SK-N-SH (cell line): ENCODE results near the gene GNB1L. TPM values are rescaled to one million over a fixed set of nuclear protein-coding genes. Genes with fewer than 3 reads are reported as not detected.

ENCODE experiments used
- CTCF ChIA-PET: fragments of 300-600, 350-600 bp; formaldehyde crosslinking; extraction: SDS; loops from one replicate; lab custom pipeline; 2021; lab: Yijun Ruan, JAX
- POLR2A ChIA-PET: fragments of 350-600 bp; sonication (Branson Sonifier 250); formaldehyde crosslinking; extraction: SDS; loops from one replicate; lab custom pipeline; 2020; ENCODE audit warnings: antibody characterized with exemption, inconsistent platforms; lab: Yijun Ruan, JAX
- DNase-seq: peaks from one replicate; pipeline ENCODE4 v3.0.0; 2012
- H2AFZ ChIP-seq: fragments of 200-600 bp; sonication (generic); 2 replicates; pipeline ENCODE4 v1.8.1; 2016; ENCODE audit warnings: antibody characterized with exemption, mild to moderate bottlenecking, low read depth
- H3F3A ChIP-seq: fragments of 200-600 bp; sonication (generic); replicated peaks from 2 replicates; pipeline ENCODE3; 2016; ENCODE audit warnings: antibody characterized with exemption, mild to moderate bottlenecking; ENCODE audit not compliant: insufficient read depth
- H3K27ac ChIP-seq, 2 experiments: fragments of 200-500 bp in 1 of 2; fragments of 200-600 bp in 1 of 2; sonication (Bioruptor generic) in 1 of 2; sonication (generic), shearing (Covaris generic) in 1 of 2; 2 replicates each; pipeline versions ENCODE4 v1.5.1 to v1.6.1; 2014 to 2016; ENCODE audit warnings: low read depth in 2 of 2, inconsistent platforms in 1 of 2, low read length in 1 of 2, mild to moderate bottlenecking in 1 of 2, mixed read lengths in 1 of 2
- H3K27me3 ChIP-seq: fragments of 200-600 bp; sonication (generic), shearing (Covaris generic); 2 replicates; pipeline ENCODE4 v1.6.1; 2016; ENCODE audit warnings: mixed run types; ENCODE audit not compliant: insufficient read depth
- H3K36me3 ChIP-seq, 2 experiments: fragments of 200-500 bp in 1 of 2; fragments of 200-600 bp in 1 of 2; sonication (Bioruptor generic) in 1 of 2; sonication (generic) in 1 of 2; replicated peaks in 1 of 2; 2 replicates each; pipeline versions ENCODE3 to v1.5.1; 2014 to 2016; ENCODE audit warnings: low read length in 1 of 2, mild to moderate bottlenecking in 1 of 2; ENCODE audit not compliant: insufficient read depth in 2 of 2, control insufficient read depth in 1 of 2
- H3K4me1 ChIP-seq, 2 experiments: fragments of 200-500 bp in 1 of 2; fragments of 200-600 bp in 1 of 2; sonication (Bioruptor generic) in 1 of 2; sonication (generic), shearing (Covaris generic) in 1 of 2; 2 replicates each; pipeline versions ENCODE4 v1.5.1 to v1.6.1; 2014 to 2016; ENCODE audit warnings: low read depth in 1 of 2, low read length in 1 of 2, mixed run types in 1 of 2; ENCODE audit not compliant: insufficient read depth in 2 of 2, control insufficient read depth in 1 of 2
- H3K4me2 ChIP-seq: fragments of 200-600 bp; sonication (generic), shearing (Covaris generic); 2 replicates; pipeline ENCODE4 v1.6.1; 2017; ENCODE audit warnings: mixed run types
- H3K4me3 ChIP-seq, 2 experiments: fragments of 200-500 bp in 1 of 2; fragments of 200-600 bp in 1 of 2; sonication (Bioruptor generic) in 1 of 2; sonication (generic), shearing (Covaris generic) in 1 of 2; 2 replicates each; pipeline versions ENCODE4 v1.5.1 to v1.8.1; 2014 to 2016; ENCODE audit warnings: low read depth in 2 of 2, inconsistent platforms in 1 of 2, low read length in 1 of 2, mild to moderate bottlenecking in 1 of 2, mixed read lengths in 1 of 2, moderate library complexity in 1 of 2
- H3K79me2 ChIP-seq: fragments of 200-600 bp; sonication (generic); 2 replicates; pipeline ENCODE4 v1.8.1; 2017; ENCODE audit warnings: mild to moderate bottlenecking; ENCODE audit not compliant: insufficient read depth
- H3K9ac ChIP-seq: fragments of 200-600 bp; sonication (generic); 2 replicates; pipeline ENCODE4 v1.6.1; 2017; ENCODE audit warnings: mixed run types
- H3K9me2 ChIP-seq: fragments of 200-600 bp; sonication (generic); 2 replicates; pipeline ENCODE4 v1.6.1; 2017; ENCODE audit warnings: mixed run types
- H3K9me3 ChIP-seq: fragments of 200-600 bp; sonication (generic); 2 replicates; pipeline ENCODE4 v1.6.1; 2017; ENCODE audit warnings: mixed run types, mild to moderate bottlenecking, moderate library complexity
- H4K20me1 ChIP-seq: fragments of 200-600 bp; sonication (generic); 2 replicates; pipeline ENCODE4 v1.6.1; 2017; ENCODE audit warnings: mild to moderate bottlenecking, mixed run types; ENCODE audit not compliant: insufficient read depth
- CHD2 ChIP-seq: fragments of 150-350 bp; IDR thresholded peaks from 2 replicates; pipeline ENCODE4 v1.6.1; 2018; ENCODE audit warnings: low read length; ENCODE audit not compliant: partially characterized antibody
- EP300 ChIP-seq, 2 experiments: IDR thresholded peaks; 2 replicates each; pipeline versions ENCODE4 v1.4.0 to v1.6.1; 2012; ENCODE audit warnings: borderline replicate concordance in 1 of 2, low read depth in 1 of 2, low read length in 1 of 2
- EZH2phosphoT487 ChIP-seq: fragments of 200-600 bp; sonication (generic); IDR thresholded peaks from 2 replicates; pipeline ENCODE4 v1.6.1; 2017; ENCODE audit warnings: low read depth, mixed run types, mild to moderate bottlenecking, antibody characterized with exemption, moderate library complexity, borderline replicate concordance
- GABPA ChIP-seq: IDR thresholded peaks from 2 replicates; pipeline ENCODE4 v1.4.0; 2012; ENCODE audit warnings: low read depth, mild to moderate bottlenecking
- GATA2 ChIP-seq: sonication (generic); formaldehyde crosslinking; IDR thresholded peaks from 2 replicates; pipeline ENCODE4 v1.5.0; 2020; ENCODE audit warnings: mild to moderate bottlenecking, missing genetic modification reagents
- JUND ChIP-seq: IDR thresholded peaks from 2 replicates; pipeline ENCODE4 v1.4.0; 2012
- MEF2A ChIP-seq: IDR thresholded peaks from 2 replicates; pipeline ENCODE4 v1.4.0; 2012; ENCODE audit warnings: low read depth, borderline replicate concordance
- MXI1 ChIP-seq: IDR thresholded peaks from 2 replicates; pipeline ENCODE4 v1.6.1; 2012; ENCODE audit warnings: mild to moderate bottlenecking, low read depth, low read length, improper control_type of control experiment
- RFX5 ChIP-seq: IDR thresholded peaks from 2 replicates; pipeline ENCODE4 v1.6.1; 2012; ENCODE audit warnings: mild to moderate bottlenecking, improper control_type of control experiment, low read length
- SMC3 ChIP-seq: IDR thresholded peaks from 2 replicates; pipeline ENCODE4 v1.6.1; 2012; ENCODE audit warnings: low read depth, low read length, improper control_type of control experiment
- TAF1 ChIP-seq: IDR thresholded peaks from 2 replicates; pipeline ENCODE4 v1.6.1; 2012; ENCODE audit warnings: low read depth, mild to moderate bottlenecking, low read length, moderate library complexity, borderline replicate concordance
- TCF12 ChIP-seq: IDR thresholded peaks from 2 replicates; pipeline ENCODE4 v1.4.0; 2012
- TEAD4 ChIP-seq: IDR thresholded peaks from 2 replicates; pipeline ENCODE4 v1.4.0; 2012; ENCODE audit warnings: mild to moderate bottlenecking, borderline replicate concordance; ENCODE audit not compliant: insufficient read depth
- USF2 ChIP-seq: fragments of 150-350 bp; IDR thresholded peaks from 2 replicates; pipeline ENCODE4 v1.6.1; 2017; ENCODE audit warnings: antibody characterized with exemption, low read length, low read depth, borderline replicate concordance
- WGBS: methylation state at CpG from one replicate; pipeline ENCODE4 v1.1.6; 2017; ENCODE audit warnings: low lambda C conversion rate; 5-methylcytosine and 5-hydroxymethylcytosine counted together
- polyA plus RNA-seq, 3 experiments: library from polyadenylated mRNA; depleted of rRNA; stranded (reverse); fragments of >200 nt; gene quantifications; 2 replicates each; pipeline ENCODE4 v1.2.3, GENCODE V29; 2012

Gene GNB1L
- polyA plus RNA-seq, 1 of the 3 experiments (the other 2 are of a cell fraction) = 5.9 TPM

- 93% methylated on average over 5 of the region's 12 CpGs for WGBS
- Histone ChIP-seq H4K20me1 (no peaks in the 10 kb centered on the region), H3K4me2 (no peak overlapping the region), H3K79me2 (no peaks in the 10 kb centered on the region), H3K9me3 (no peaks in the 10 kb centered on the region), H3K4me3 (no peak overlapping the region), H2AFZ (no peak overlapping the region), H3K36me3 (no peaks in the 10 kb centered on the region), H3K27ac (no peak overlapping the region), H3K9me2 (no peaks in the 10 kb centered on the region), H3K27me3 (no peaks in the 10 kb centered on the region), H3K4me1 (no peaks in the 10 kb centered on the region; a peak in 1 of 4 replicates), H3K9ac (no peak overlapping the region), H3F3A (no peaks in the 10 kb centered on the region)
- ChIA-PET CTCF (interaction anchor here (1.1 to 4.1 kb wide), 2 partner anchors 113 to 139 kb away, joined by 4 to 22 read pairs; no protein-coding TSS in a partner anchor), POLR2A (no interaction called here)
- no peak for DNase-seq
- TF ChIP-seq MXI1 (no peak), CHD2 (no peak)
Measured at GRCh38 chr22:19869497-19870152, 15.0 kb upstream of the GNB1L start.

- Histone ChIP-seq H3K79me2 (no peaks in the 10 kb centered on the region), H3K27ac (no peak overlapping the region), H3K36me3 (no peaks in the 10 kb centered on the region), H4K20me1 (no peaks in the 10 kb centered on the region), H2AFZ (no peak overlapping the region), H3K4me2 (no peak overlapping the region), H3K9ac (no peak overlapping the region), H3K9me3 (no peaks in the 10 kb centered on the region), H3F3A (no peaks in the 10 kb centered on the region), H3K27me3 (no peaks in the 10 kb centered on the region), H3K4me3 (no peak overlapping the region), H3K9me2 (no peaks in the 10 kb centered on the region), H3K4me1 (no peaks in the 10 kb centered on the region; a peak in 1 of 4 replicates)
- 91% methylated on average over 15 of the region's 23 CpGs for WGBS
- DNase-seq = no peak
- ChIA-PET POLR2A (interaction anchor here (0.6 kb wide), 1 partner anchor 47 kb away, joined by 3 read pairs; no protein-coding TSS in a partner anchor), CTCF (interaction anchor here (0.9 to 4.1 kb wide), 5 partner anchors 13 to 138 kb away, joined by 3 to 22 read pairs (median 3); no protein-coding TSS in a partner anchor)
- TF ChIP-seq RFX5 = no peak
- no peak for TF ChIP-seq MEF2A
- no peak for TF ChIP-seq EP300 (IDR thresholded peaks at IDR 0.05; ENCODE audit: borderline replicate concordance in 1 of 2, low read depth in 1 of 2, low read length in 1 of 2)
- no peak for TF ChIP-seq TAF1
- no peak for TF ChIP-seq GATA2 (CRISPR knock-in tag)
- no peak for TF ChIP-seq TCF12
- TF ChIP-seq USF2 = no peak
- no peak for TF ChIP-seq SMC3
- TF ChIP-seq EZH2phosphoT487 = no peak
- TF ChIP-seq JUND = no peak
- no peak for TF ChIP-seq TEAD4
- TF ChIP-seq GABPA = no peak
Measured at GRCh38 chr22:19868773-19869471, 14.2 kb upstream of the GNB1L start.
